Esophagus squamous epithelium (tissue), 4 donors: ENCODE data around the gene FAM184B.

Experiments used
- CTCF ChIP-seq, 6 experiments: fragments of 450-650 bp in 4 of 6; fragments of 200-600 bp in 2 of 6; sonication (generic) in 2 of 6; IDR thresholded peaks; one replicate each; pipeline ENCODE4 v1.5.1; 2016 to 2019; ENCODE audit warnings: antibody characterized with exemption in 6 of 6, mild to moderate bottlenecking in 4 of 6, moderate library complexity in 4 of 6
- POLR2A ChIP-seq, 4 donors: fragments of 450-650 bp; IDR thresholded peaks; one replicate each; pipeline ENCODE4 v1.6.1; 2017; ENCODE audit warnings: antibody characterized with exemption in 4 of 4, mild to moderate bottlenecking in 4 of 4, moderate library complexity in 3 of 4

DNA sequence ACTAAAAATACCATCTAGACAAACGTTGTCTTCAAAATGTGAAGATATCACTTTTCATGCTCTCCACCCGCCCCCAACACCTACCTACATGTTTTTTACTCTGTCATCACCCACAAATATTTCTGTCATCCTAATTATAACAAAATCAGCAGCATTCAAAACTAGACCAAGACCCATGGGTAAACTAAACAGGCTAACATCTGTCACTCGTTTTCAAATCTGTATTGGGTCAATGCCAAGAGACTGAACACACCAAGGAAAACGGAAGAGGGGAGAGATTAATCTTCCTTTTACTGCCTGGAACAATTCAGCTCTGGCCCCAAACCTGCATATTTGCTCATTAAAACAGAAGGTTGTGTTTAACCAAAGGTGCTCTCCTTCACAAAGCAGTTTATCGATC lies 17.5 kb downstream of the FAM184B start:
- TF ChIP-seq CTCF (IDR thresholded peaks at IDR 0.05) (no peak), POLR2A (IDR thresholded peaks at IDR 0.05) (no peak)
